Measurements from ENCODE around the gene PABPC1L.
A peak's percentile ranks its signal among the peaks of the same experiment; 100 is the strongest.

Gene PABPC1L

DNA sequence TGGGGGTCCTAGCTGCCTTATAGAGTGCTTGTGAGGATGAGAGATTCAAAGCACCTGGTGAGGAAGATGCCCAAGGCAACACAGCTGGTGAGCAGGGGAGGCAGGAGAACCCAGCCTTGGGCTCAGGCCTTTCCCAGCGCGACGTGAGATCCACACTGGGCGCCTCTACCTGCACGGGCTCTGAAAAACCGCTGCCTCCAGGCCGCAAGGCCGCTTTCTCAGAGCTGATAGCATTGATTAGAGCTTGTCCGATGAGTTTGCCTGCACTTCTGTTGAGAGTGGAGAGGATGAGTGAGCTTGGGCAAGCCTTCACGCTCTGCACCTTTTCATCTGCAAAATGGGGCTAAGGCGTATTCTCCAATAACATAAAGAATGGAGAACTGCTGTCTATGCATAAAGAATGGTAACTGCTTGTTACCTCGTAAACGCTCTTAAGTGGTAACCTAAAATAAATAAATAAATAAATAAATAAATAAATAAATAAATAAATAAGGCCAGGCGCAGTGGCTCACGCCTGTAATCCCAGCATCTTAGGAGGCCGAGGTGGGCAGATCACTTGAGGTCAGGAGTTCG is 916 bp downstream of the PABPC1L start:
- Histone ChIP-seq H3K9me3 (no peaks in the 10 kb centered on the region), H3K27me3 (no peaks in the 10 kb centered on the region), H3K4me3 (ENCODE audit: low read depth, low read length) (peak overlapping the region; percentile 69), H3K36me3 (peaks cover 15% of the 10 kb centered on the region), H3K4me1 (no peaks in the 10 kb centered on the region)
- no peak for DNase-seq
- TF ChIP-seq, protein P1, sequence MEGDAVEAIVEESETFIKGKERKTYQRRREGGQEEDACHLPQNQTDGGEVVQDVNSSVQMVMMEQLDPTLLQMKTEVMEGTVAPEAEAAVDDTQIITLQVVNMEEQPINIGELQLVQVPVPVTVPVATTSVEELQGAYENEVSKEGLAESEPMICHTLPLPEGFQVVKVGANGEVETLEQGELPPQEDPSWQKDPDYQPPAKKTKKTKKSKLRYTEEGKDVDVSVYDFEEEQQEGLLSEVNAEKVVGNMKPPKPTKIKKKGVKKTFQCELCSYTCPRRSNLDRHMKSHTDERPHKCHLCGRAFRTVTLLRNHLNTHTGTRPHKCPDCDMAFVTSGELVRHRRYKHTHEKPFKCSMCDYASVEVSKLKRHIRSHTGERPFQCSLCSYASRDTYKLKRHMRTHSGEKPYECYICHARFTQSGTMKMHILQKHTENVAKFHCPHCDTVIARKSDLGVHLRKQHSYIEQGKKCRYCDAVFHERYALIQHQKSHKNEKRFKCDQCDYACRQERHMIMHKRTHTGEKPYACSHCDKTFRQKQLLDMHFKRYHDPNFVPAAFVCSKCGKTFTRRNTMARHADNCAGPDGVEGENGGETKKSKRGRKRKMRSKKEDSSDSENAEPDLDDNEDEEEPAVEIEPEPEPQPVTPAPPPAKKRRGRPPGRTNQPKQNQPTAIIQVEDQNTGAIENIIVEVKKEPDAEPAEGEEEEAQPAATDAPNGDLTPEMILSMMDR (IDR thresholded peaks at IDR 0.05; ENCODE audit: low read depth, low read length) = no peak

DNA sequence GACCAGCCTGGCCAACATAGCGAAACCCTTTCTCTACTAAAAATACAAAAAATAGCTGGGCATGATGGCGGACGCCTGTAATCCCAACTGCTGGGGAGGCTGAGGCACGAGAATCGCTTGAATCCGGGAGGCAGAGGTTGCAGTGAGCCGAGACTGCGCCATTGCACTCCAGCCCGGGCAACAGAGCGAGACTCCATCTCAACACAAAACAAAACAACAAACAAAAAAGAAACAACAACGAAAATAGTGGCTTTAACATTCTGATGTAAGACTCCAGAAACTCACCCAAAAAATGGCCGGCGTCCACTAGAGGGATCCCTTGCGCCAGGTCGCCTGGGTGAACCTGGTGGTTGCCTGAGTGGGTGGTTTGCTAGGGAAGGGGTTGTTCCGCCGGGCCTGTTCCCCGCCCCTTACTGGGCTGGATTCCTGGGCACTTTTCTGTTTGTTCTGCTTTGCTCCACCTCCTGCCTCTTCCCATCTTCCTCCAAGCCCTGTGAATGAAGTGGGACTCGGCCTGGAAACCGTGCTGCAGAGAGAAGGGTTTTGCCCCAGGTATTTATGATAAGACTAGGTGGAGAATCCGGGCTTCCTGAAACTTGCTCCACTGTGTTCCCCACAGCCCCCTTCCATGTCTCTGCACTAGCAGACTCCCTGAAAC is 1.5 kb downstream of the PABPC1L start:
- H3K36me3 ChIP-seq = peaks cover 14% of the 10 kb centered on the region

DNA sequence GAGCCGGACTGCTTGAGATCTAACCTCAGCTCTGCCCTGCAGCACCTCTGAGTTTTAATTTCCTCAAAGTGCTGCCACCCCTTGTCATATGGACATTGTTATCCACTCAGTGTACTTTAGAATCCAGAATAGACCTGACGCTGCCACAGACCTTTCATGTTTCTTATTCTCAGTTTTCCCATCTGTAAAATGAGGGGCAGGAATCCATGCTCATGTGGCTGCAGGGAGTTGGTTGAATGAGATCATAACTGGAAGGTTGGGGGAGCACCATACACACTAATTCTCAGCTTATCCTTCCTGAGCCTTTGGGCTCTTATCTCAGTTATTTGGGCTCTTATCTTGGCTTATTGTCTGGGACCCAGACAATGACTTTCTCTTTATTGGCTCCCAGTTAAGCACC is 2.3 kb downstream of the PABPC1L start:
- TF ChIP-seq, protein P1 (IDR thresholded peaks at IDR 0.05; ENCODE audit: low read depth, low read length) = no peak
- no peak overlapping the region for H3K4me3 ChIP-seq (ENCODE audit: low read depth, low read length)
- DNase-seq = no peak
- H3K36me3 ChIP-seq = peaks cover 17% of the 10 kb centered on the region
- no peaks in the 10 kb centered on the region for H3K9me3 ChIP-seq
- H3K27me3 ChIP-seq = no peaks in the 10 kb centered on the region
- no peaks in the 10 kb centered on the region for H3K4me1 ChIP-seq

More for the DNA sequence above, 1.5 kb downstream of the PABPC1L start:
- no peaks in the 10 kb centered on the region for H3K9me3 ChIP-seq
- no peaks in the 10 kb centered on the region for H3K27me3 ChIP-seq
- H3K4me3 ChIP-seq (ENCODE audit: low read depth, low read length) = no peak overlapping the region; the same call in 1 of the 2 replicates
- peak; percentile 73 for DNase-seq
- no peaks in the 10 kb centered on the region for H3K4me1 ChIP-seq
- TF ChIP-seq, protein P1 (IDR thresholded peaks at IDR 0.05; ENCODE audit: low read depth, low read length) = peak; percentile 67

DNA sequence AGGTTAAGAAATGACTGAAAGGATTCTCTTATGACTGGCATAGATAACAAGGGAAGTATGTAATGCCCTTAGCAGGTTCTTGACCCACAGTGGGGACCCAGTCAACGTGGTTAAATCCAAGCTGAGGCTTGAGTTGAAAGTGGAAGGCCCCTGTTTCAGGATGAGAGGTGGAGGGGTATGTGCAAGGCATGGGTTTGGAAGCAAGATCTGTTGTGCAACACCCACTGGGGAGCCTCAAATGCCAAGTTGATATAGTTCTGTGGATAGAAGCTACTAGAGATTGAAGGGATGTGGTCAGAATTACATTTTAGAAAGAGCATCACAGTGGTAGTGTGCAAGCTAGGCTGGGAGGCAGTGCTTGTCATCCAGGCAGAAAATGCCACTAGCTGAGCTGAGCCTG is 5.1 kb downstream of the PABPC1L start:
- DNase-seq = no peak
- H3K9me3 ChIP-seq = no peaks in the 10 kb centered on the region
- H3K4me1 ChIP-seq = no peaks in the 10 kb centered on the region
- TF ChIP-seq, protein P1 (IDR thresholded peaks at IDR 0.05; ENCODE audit: low read depth, low read length) = no peak
- peaks cover 12% of the 10 kb centered on the region for H3K36me3 ChIP-seq
- no peaks in the 10 kb centered on the region for H3K27me3 ChIP-seq
- H3K4me3 ChIP-seq (ENCODE audit: low read depth, low read length) = no peak overlapping the region

DNA sequence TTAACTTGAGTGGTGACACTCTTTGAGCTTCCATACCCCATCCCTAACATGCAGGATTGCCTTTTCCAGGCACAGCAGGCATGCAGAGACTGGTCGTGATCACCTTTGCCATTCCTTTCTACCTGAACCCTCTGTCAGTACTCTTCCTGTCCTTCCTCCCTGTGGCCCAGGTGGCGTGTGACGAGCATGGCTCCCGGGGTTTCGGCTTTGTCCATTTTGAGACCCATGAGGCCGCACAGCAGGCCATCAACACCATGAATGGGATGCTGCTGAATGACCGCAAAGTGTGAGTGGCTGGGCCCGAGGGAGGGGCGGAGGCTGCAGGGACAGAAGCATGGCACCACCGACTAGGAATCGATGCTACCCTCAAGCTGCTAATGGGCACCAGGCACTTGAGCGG is 6.7 kb downstream of the PABPC1L start:
- no peaks in the 10 kb centered on the region for H3K27me3 ChIP-seq
- DNase-seq = no peak
- H3K4me1 ChIP-seq = no peaks in the 10 kb centered on the region
- H3K4me3 ChIP-seq (ENCODE audit: low read depth, low read length) = no peak overlapping the region
- H3K9me3 ChIP-seq = no peaks in the 10 kb centered on the region
- H3K36me3 ChIP-seq = peaks cover 12% of the 10 kb centered on the region
- TF ChIP-seq, protein P1 (IDR thresholded peaks at IDR 0.05; ENCODE audit: low read depth, low read length) = no peak

DNA sequence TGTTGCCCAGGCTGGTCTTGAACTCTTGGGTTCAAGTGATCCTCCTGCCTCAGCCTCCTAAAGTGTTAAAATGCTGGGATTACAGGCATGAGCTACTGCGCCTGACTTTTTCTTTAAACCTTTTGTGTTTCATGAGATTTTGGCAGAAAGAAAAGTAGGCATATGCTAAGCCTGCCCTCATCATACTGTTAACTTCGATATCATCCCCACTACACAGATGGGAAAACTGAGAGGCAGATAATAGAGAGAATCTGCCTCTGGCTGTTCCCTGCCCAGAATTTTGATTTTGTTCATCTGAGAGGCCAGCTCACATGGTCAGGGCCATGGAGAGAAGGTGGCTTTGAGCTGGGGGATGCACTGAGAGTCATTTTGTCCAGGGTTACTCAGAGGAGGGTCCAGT is 7.5 kb downstream of the PABPC1L start:
- no peaks in the 10 kb centered on the region for H3K9me3 ChIP-seq
- no peak for DNase-seq
- H3K36me3 ChIP-seq = peaks cover 14% of the 10 kb centered on the region
- no peak overlapping the region for H3K4me3 ChIP-seq (ENCODE audit: low read depth, low read length)
- H3K27me3 ChIP-seq = no peaks in the 10 kb centered on the region
- no peaks in the 10 kb centered on the region for H3K4me1 ChIP-seq
- TF ChIP-seq, protein P1 (IDR thresholded peaks at IDR 0.05; ENCODE audit: low read depth, low read length) = no peak

All from BE2C (cell line).